Measurements from ENCODE around the gene TIMP2. TPM values are rescaled to one million over a fixed set of nuclear protein-coding genes. Genes with fewer than 3 reads are reported as not detected.

TIMP2 gene
- polyA plus RNA-seq, 2 of the 4 experiments (the other 2 are of a cell fraction), result 68.1 to 166 TPM

GRCh38 chr17:78934681-78935418 is 9.7 kb upstream of the TIMP2 start:
- Histone ChIP-seq H3K4me1 (peaks cover 59% of the 10 kb centered on the region), H3K4me2 (peak overlapping the region; percentile 89), H3K4me3 (0 out of 3 replicates have a peak overlapping the region, but pooled peaks have one; percentile 2), H3K9me3 (no peaks in the 10 kb centered on the region), H3K27ac (peak overlapping the region; percentile 91 to 97)
- POLR2A ChIA-PET, result interaction anchor here (1.1 to 3.5 kb wide), 5 partner anchors 11 to 93 kb away, joined by 3 to 20 read pairs (median 5); partner anchors contain the start of gene TIMP2
- no peak for TF ChIP-seq HOXB5 (CRISPR knock-in tag; IDR thresholded peaks at IDR 0.05)
- no peak for TF ChIP-seq EP300 (IDR thresholded peaks at IDR 0.05)
- no peak for TF ChIP-seq RNF2 (IDR thresholded peaks at IDR 0.05; ENCODE audit: borderline replicate concordance, low read depth)
- no peak for TF ChIP-seq MYC (IDR thresholded peaks at IDR 0.05; ENCODE audit: borderline replicate concordance, low read length)
- no peak for TF ChIP-seq HMGXB4 (CRISPR knock-in tag; IDR thresholded peaks at IDR 0.05; ENCODE audit: borderline replicate concordance)
- no peak for TF ChIP-seq CHD4 (IDR thresholded peaks at IDR 0.05; ENCODE audit: borderline replicate concordance)
- TF ChIP-seq EHMT2 (IDR thresholded peaks at IDR 0.05; ENCODE audit: low read depth), result no peak
- TF ChIP-seq MAX (IDR thresholded peaks at IDR 0.05), result no peak
- TF ChIP-seq FOSB (CRISPR knock-in tag; IDR thresholded peaks at IDR 0.05), result no peak
- TF ChIP-seq CTCF (IDR thresholded peaks at IDR 0.05), result no peak
- FAIRE-seq, result no peak
- ATAC-seq, result no peak; a peak in 1 of 6 replicates
- 85% methylated on average over 19 of the region's 19 CpGs for WGBS (ENCODE audit: missing lambda C conversion rate)
- no peak for DNase-seq (ENCODE audit: low read depth in 1 of 2, low spot score in 1 of 2)
- CTCF ChIA-PET, result interaction anchor here (0.6 to 13.7 kb wide), 6 partner anchors 12 to 69 kb away, joined by 3 to 169 read pairs (median 5); no protein-coding TSS in a partner anchor

GRCh38 chr17:78933959-78934568 is 8.9 kb upstream of the TIMP2 start:
- FAIRE-seq, result peak; percentile 96
- ATAC-seq, result peak; percentile 71 to 78
- H3K4me1 ChIP-seq, result peaks cover 56% of the 10 kb centered on the region
- H3K9me3 ChIP-seq, result no peaks in the 10 kb centered on the region
- POLR2A ChIA-PET, result interaction anchor here (1.1 to 3.5 kb wide), 5 partner anchors 10 to 93 kb away, joined by 3 to 20 read pairs (median 5); partner anchors contain the start of gene TIMP2
- 2% methylated on average over 16 of the region's 16 CpGs for WGBS (ENCODE audit: missing lambda C conversion rate)
- CTCF ChIA-PET, result interaction anchor here (0.8 to 13.7 kb wide), 5 partner anchors 24 to 68 kb away, joined by 3 to 169 read pairs (median 7); no protein-coding TSS in a partner anchor
- peak overlapping the region; percentile 91 to 97 for H3K27ac ChIP-seq
- H3K4me2 ChIP-seq, result peak overlapping the region; percentile 89
- DNase-seq (ENCODE audit: low read depth in 1 of 2, low spot score in 1 of 2), result peak; percentile 92 to 94
- H3K4me3 ChIP-seq, result peak overlapping the region; percentile 26
- no peak for TF ChIP-seq CBX8 (IDR thresholded peaks at IDR 0.05)
- TF ChIP-seq EHF (CRISPR knock-in tag; IDR thresholded peaks at IDR 0.05), result no peak
- TF ChIP-seq BCL3 (IDR thresholded peaks at IDR 0.05), result 0 out of 3 replicates have a peak, but pooled peaks have one; percentile 37
- TF ChIP-seq FOSL2 (IDR thresholded peaks at IDR 0.05), result no peak
- TF ChIP-seq FOSL2 (CRISPR knock-in tag; IDR thresholded peaks at IDR 0.05), result peak; percentile 60
- 0 out of 2 replicates have a peak, but pooled peaks have one; percentile 38 for TF ChIP-seq USF2 (IDR thresholded peaks at IDR 0.05)
- TF ChIP-seq GATA3 (IDR thresholded peaks at IDR 0.05; ENCODE audit: borderline replicate concordance), result peak; percentile 68; the same call in 1 of the 2 replicates
- TF ChIP-seq JUNB (IDR thresholded peaks at IDR 0.05), result 0 out of 2 replicates have a peak, but pooled peaks have one; percentile 27
- no peak for TF ChIP-seq ESRRA (IDR thresholded peaks at IDR 0.05; ENCODE audit: borderline replicate concordance, low read length)
- TF ChIP-seq SREBF2 (IDR thresholded peaks at IDR 0.05), result no peak
- TF ChIP-seq HES2 (IDR thresholded peaks at IDR 0.05), result no peak
- no peak for TF ChIP-seq HDAC2 (IDR thresholded peaks at IDR 0.05)
- TF ChIP-seq RAD21 (conservative IDR thresholded peaks at IDR 0.05 in 1 of 2, IDR thresholded peaks at IDR 0.05 in 1 of 2), result no peak
- TF ChIP-seq FOSB (CRISPR knock-in tag; IDR thresholded peaks at IDR 0.05), result no peak
- TF ChIP-seq RFX5 (IDR thresholded peaks at IDR 0.05), result 0 out of 2 replicates have a peak, but pooled peaks have one; percentile 27
- TF ChIP-seq ELK1 (IDR thresholded peaks at IDR 0.05; ENCODE audit: low read depth, low read length), result no peak
- TF ChIP-seq ZFP36 (IDR thresholded peaks at IDR 0.05; ENCODE audit: borderline replicate concordance, partially characterized antibody), result no peak
- TF ChIP-seq RNF2 (IDR thresholded peaks at IDR 0.05; ENCODE audit: borderline replicate concordance, low read depth), result no peak
- 0 out of 4 replicates have a peak, but pooled peaks of 1 of the 2 experiments have one; percentile 35 for TF ChIP-seq CEBPB (IDR thresholded peaks at IDR 0.05)
- no peak for TF ChIP-seq HEYL (CRISPR knock-in tag; IDR thresholded peaks at IDR 0.05)
